Fibroblast of villous mesenchyme (primary cell): ENCODE data around the gene NAT16. TPM values are rescaled to one million over a fixed set of nuclear protein-coding genes. Genes with fewer than 3 reads are reported as not detected.
A peak's percentile ranks its signal among the peaks of the same experiment; 100 is the strongest.

ENCODE experiments used
- DNase-seq: peaks from one replicate; pipeline ENCODE4 v3.0.0-alpha.2; 2010; ENCODE audit warnings: low read depth
- H3K4me3 ChIP-seq: 2 replicates; pipeline ENCODE4 v1.5.1; 2011; ENCODE audit warnings: low read depth, mild to moderate bottlenecking, low read length
- CTCF ChIP-seq: IDR thresholded peaks from 2 replicates; pipeline ENCODE4 v1.5.1; 2012; ENCODE audit warnings: low read depth, mild to moderate bottlenecking, low read length; ENCODE audit not compliant: insufficient read depth
- total RNA-seq: library from RNA; depleted of rRNA; stranded (reverse); fragments of >200 nt; gene quantifications from 2 replicates; pipeline ENCODE4 v1.2.3, GENCODE V29; 2012

Gene NAT16
- total RNA-seq, 1 donor = not detected

GRCh38 chr7:101129603-101130117, 50.4 kb downstream of the NAT16 start:
- no peak overlapping the region for H3K4me3 ChIP-seq
- DNase-seq = no peak
- TF ChIP-seq CTCF = no peak

- no peak for DNase-seq
- TF ChIP-seq CTCF = no peak
- H3K4me3 ChIP-seq = peak overlapping the region; percentile 76
Measured at GRCh38 chr7:101128040-101128834, 51.9 kb downstream of the NAT16 start.

- no peak for DNase-seq
- TF ChIP-seq CTCF = no peak
- peak overlapping the region; percentile 76 for H3K4me3 ChIP-seq
Measured at GRCh38 chr7:101127460-101128039, 52.5 kb downstream of the NAT16 start.

GRCh38 chr7:101126651-101127459, 53.2 kb downstream of the NAT16 start, which contains the start of gene SERPINE1:
SERPINE1 (plus strand) TSS chr7:101127104; CDS start chr7:101128394, 1,290 bp downstream.
- H3K4me3 ChIP-seq = peak within 1 kb of the TSS; percentile 76
- peak; percentile 99 for DNase-seq
- peak; percentile 30 for TF ChIP-seq CTCF

GRCh38 chr7:101125989-101126650, 54.0 kb downstream of the NAT16 start:
- TF ChIP-seq CTCF = no peak
- no peak overlapping the region for H3K4me3 ChIP-seq
- peak; percentile 86 for DNase-seq
